ENCODE results near the gene TCAIM.

TCAIM gene, protein sequence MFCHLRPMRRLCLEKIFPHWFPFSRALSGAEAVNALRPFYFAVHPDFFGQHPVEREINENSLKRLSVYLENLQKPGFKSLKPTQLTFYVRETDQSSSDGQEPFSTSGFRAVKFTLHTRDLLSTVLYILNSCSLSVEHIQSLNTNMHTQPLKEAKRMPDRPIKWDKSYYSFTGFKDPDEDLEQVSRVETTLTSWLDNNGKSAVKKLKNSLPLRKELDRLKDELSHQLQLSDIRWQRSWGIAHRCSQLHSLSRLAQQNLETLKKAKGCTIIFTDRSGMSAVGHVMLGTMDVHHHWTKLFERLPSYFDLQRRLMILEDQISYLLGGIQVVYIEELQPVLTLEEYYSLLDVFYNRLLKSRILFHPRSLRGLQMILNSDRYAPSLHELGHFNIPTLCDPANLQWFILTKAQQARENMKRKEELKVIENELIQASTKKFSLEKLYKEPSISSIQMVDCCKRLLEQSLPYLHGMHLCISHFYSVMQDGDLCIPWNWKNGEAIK

DNA sequence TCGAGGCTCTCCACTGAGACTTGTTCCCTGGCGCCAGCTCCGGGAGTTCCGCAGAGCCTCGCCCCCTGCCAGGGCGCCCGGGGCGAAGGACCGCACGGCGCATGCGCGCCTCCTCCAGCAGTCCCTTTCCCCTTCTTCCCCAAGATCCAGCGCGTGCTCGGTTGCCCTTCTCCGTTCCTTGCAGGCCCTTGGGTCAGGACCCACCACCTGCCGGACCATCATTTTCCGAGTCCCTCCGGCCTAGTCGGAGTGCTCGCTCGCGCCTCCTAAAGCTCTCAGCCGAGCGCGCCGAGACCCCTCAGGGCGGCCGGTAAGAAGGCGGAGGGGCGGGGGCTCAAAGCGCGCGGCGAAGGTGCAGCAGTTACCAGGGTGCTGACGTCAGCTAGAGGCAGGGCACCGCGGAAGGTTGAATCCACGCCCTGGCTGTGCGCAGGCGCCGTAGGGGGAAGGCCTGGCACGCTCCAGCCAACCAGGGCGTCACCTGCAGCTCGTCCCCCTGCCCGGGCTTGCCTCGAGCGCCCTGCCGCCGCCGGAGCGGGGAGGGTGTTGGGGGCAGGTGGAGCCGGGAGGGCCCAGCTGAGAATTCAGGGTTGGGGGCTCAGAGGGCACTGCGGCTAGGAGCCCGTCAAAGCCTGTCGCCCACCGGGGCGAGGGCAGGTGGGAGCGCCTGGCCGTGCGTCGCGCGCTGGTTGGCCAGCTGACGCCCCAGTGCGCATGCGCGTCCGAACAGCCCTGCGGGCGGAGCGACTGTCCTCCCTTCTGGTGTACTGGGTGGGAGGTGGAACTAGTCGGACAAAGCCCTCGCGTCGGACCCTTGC lies at the start of gene TCAIM:
TSS of gene TCAIM (plus strand) at position 757 of the 818 bp plus-strand sequence. CDS start 16,017 bp downstream, outside the sequence.
- DNase-seq, result peak; percentile 95

DNA sequence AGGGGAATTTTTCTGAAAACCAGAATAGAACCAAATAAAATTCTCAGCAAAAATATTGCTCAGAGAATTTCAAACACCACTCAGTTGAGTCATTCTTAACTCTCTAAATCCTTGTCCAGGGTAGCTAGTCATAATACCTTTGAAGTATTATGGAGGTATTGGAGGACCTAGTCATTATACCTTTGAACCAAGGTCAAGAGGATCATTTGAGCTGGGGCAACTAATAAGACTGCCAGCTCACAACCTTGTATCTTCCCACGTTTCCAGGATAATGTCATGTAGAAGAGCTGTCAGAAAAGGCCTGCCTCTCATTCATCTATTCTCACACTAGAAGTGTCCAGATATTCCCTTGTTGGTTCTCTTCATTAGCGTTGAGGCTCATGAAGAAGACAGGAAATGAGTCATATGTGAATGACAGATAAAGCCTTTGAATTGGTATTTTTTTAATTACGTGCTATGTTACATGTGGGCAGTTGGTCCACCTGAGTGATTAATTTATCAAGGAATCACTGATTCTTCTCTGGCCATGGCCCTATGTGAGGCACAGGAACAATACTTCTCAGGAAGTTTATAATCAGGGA lies 48.6 kb upstream of the TCAIM start:
- no peak for DNase-seq

DNA sequence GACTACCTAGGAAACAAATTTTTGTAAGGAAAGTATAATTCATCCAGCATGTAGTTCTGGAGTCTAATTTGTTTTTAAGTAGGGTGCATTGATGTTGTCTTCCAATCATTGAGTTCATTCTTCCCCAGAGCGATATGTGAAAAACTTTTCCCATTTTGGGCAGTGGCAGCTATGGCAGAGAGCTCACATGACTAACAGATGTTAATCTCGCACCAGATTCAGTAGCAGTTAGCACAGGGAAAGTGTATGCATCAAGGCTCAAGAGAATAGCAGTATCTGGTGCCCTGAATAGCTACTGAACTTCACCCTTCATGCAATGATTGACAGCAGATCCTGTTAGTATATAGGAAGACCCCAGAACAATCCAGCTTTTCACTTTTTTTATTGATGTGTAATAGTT lies 46.3 kb upstream of the TCAIM start:
- no peak for DNase-seq

DNA sequence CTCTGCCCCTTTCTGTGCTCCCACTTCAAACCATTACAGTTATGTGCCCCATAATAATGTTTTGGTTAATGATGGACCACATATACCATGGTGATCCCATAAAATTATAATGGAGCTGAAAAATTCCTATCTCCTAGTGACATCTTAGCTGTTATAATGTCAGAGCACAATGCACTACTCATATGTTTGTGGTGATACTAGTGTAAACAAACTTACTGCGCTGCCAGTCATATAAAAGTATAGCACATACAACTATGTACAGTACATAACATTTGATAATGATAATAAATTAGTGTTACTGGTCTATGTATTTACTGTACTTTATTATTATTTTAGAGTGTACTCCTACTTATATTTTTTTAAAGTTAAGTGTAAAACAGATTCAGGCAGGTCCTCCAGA lies 45.6 kb upstream of the TCAIM start:
- no peak for DNase-seq

DNA sequence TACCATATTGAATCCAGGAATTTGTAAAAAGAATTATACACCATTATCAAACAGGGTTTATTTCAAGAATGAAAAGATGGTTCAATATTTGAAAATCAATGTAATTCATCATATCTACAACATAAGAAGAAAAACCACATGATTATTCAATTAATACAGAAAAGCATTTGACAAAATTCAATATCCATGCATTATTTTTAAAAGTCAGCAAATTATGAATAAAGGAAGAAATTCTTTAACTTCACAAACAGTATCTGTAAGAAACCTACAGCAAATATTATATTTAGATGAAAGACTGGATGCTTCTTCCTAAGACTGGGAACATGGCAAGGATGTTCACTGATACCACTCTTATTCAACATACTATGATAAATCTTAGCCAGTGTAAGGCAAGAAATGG lies 41.3 kb upstream of the TCAIM start:
- DNase-seq, result no peak

DNA sequence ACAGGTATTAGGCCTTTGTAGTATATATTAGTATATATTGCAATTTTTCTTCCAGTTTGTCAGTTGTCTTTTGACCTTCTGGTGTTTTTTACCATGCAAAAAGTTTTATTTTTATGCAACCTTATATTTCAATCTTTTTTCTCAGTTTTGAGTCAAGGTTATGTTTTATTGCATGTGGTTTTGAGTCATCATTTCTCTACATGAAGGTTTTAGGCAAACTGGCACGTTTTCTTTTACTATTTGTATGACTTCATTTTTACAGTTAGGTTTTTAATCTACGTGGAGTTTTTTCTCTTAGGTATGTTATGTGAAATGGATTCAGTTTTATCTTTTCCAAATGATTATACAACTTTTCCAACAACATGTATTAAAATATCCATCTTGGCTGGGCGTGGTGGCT lies 36.8 kb upstream of the TCAIM start:
- no peak for DNase-seq

DNA sequence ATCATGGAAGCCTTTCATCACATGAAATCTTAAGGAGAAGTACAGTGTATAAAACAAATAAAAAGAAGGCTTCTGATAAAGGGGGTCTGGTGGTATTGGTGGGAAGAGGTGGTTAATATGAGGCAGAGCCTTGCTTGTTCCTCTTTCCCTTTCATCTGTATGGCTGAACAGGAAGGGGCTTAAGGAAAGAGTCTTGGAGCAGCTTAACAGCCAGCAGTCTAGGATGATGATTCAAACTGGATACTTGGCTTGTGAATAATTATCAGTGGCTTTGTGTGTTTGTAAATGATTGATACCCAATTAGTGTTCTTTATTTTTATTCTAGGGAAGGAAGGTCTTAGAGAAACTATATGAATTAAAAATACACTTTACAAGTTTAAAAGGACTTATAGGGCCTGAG lies 29.1 kb upstream of the TCAIM start:
- no peak for DNase-seq

DNA sequence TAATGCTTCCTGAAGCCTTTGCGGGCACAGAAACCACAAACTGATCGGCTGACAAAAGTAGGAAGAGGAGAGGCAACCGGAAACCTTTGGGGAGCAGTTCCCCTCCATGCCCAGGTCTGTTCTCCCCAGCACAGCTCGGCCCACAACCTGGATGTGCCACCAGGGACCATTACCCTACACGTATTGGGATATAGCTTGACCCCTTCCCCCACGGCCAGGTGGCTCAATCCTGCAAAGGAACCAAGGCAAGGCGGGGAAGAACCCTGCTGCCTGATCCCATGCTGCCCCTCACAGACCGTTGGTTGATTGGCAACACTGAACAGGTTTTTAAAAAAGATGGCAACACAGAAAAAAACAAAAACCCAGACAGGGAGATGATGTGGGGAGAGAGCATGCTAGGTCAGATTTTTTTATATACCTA lies 19.7 kb upstream of the TCAIM start:
- peak; percentile 23 for DNase-seq

DNA sequence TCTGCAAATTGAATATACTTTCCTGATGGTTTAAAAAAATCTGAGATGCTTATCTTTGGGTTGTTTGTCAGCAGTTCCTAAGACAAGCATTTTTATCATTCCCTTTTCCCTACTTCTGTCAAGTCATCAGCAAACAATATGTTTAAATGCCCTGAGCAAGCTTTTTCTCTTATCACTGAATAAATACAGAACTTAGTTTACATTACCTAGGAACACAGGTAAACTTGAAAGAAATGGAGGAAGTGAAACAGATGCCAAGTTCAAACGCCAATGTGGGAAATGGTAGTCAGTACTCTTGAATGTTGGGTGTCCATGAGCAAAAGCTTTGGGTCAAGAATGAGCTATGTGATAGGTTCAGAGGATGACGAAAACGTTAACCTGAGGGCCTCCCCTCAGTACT lies 17.2 kb upstream of the TCAIM start:
- no peak for DNase-seq

DNA sequence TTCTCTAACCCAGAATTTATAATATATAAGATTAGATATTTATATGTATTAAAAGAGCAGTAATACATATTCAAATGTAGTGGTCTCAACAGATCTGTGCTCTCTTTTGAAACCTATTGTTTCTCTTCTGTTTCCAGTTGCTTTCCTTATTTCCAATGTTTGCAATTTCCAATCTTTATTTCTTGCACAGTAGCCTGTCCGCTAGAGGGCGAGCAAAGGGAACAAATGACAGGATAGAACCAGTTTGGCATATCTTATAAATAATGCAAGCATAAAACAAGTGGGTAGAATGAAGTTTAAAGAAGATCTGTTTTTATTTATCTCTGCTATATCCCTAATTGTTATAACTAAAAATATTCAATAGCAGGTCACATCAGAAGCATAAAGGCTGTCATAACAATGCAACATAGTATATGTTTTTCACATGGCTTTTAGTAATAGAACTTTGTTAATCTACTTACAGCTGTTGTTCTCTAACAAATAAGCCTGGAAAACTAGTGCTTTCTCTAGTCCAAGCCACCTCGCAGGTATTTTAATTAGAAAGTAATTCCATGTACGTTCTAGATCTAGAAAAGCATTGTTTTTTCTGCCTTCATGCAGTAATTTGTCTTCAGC lies 15.1 kb upstream of the TCAIM start:
- DNase-seq, result no peak

DNA sequence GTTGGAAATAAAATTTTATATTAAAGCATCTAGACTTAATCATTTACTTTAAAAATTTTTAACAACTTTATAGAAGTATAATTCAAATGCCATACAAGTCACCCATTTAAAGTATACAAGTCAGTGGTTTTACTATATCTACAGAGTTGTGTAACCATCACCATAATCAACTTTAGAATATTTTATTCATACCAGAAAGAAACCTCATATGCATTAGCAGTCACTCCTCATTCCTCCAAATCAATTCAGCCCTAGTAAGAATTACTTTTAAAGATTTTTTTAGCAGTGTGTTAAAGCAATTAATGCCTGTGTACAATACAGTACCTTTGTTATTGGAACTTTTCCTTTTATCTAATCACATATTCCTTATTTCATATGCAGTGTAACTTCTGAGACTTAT lies 14.0 kb upstream of the TCAIM start:
- no peak for DNase-seq

DNA sequence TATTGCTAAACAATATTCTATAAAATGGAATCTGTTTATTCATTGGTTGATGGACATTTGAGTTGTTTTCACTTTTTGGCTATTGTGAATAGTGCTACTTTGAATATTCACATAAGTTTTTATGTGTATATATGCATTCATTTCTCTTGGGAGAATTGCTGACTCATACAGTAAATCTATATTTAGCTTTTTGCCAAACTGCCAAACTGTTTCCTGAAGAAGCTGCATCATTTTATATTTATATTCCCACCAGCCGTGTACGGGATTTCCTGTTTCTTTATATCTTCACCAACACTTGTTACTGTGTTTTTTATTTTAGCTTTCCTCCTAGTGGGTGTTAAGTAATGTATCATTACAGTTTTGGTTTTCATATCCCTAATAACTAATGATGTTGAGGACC lies 12.5 kb upstream of the TCAIM start:
- DNase-seq, result no peak

DNA sequence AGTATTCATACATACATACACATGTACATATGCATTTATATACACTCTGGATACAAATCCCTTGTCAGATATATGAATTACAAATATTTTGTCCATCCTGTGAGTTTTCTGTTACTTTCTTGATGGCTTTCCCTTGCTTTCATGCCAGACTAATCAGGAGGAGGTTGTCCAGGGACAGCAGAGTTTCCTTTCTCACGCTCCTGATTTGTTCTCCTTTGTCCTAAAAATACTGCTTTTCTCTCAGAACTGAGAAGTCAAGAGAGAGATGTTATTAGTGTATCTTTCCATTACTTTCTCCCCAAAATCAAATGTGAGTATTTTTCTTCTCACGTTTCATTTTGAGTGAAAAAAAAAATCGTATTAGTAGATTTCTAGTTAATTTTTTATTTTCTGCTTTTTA lies 12.1 kb upstream of the TCAIM start:
- no peak for DNase-seq

DNA sequence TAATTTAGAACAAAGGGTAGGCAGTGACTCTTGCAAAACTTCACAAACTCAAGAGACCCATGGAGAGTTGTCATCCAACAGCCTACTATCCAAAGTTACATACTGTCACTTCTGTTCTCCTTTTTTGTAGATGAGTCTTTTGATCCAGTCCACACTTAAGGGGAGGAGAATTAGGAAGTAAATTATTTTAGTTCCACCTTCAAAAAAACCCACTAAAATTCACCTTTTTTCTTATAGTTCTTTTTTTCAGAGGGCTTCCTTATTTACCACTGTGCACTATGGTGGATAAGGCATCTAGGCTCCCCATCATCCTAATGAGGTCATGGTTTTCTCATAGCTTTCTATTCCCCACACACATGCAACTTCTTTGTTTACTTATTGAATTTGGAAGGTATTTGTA lies 8.6 kb upstream of the TCAIM start:
- DNase-seq, result no peak

DNA sequence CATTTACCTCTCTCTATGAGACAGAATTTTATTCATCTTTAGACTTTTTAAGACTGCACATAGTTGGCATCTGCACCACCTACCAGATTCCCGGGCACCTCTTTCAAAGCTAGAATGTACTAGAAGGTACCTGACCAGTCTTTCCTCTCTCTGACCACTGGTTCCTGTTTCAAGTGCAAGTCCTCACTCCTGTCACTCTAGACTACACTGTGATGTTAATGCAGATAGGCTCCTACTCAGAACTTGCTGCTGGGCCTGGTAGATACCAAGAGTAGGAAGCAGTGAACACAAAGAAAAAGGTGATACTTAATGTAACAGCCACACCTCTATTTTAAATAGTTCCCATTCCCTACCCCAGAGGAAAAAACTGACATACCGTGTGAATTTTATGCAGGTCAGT lies 8.1 kb upstream of the TCAIM start:
- no peak for DNase-seq

DNA sequence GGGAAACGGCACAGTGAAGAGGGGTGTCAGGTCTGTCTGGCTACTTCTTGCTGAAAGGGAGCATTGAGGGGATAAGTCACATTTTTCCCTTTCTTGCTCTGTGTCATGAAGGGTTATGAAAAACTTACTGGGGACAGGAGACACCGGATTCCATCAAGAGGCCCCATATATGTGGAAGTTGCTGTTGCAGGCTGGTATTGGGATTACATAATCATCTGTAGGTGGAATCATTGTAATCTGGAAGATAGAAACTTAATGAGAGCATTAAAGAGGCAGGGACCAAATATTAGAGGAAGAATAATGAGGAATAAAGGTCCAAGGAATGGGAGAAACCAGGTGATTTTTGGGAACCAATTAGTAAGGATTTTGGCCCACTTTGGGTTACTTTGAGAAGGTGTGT lies 4.2 kb upstream of the TCAIM start:
- DNase-seq, result no peak

DNA sequence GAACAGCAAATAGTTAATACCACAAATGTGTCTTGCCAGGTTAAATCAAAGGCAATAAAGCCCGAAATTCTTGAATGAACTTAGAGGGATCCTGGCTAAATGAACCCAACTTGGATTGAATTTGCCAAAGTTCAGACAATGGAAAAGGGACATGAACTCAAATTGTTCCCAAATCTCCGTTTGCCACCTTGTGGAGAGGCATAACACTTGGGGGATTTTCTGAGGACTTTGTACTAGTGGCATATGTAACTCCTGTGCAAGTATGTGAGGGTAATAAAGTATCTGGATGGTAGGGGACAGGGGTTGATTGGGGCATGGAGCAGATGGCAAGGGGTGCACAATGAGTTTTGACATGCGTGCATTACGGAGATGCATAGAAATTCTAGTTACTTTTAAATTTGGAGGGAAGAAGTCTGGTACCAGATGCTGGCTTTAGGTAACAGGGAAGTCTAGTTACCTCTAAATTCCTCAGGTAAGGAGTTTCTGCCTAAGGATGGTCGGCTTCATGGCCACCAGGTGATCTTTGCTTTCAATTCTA lies 1.2 kb upstream of the TCAIM start:
- no peak for DNase-seq

DNA sequence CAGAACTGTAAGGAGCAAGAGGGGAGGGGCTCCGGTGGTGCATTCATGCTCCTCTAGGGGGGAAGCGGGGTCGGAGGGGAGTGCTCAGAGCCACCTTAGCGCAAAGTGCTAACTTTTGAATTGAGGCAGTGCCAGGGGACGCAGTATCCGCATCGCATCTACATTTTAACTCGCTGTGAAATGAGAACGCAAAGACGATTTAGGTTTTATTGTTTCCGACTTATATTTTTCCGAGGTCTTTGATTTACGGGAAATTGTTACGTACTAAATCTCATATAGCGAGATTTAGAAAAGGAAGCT lies 212 bp downstream of the TCAIM start:
- DNase-seq, result no peak

DNA sequence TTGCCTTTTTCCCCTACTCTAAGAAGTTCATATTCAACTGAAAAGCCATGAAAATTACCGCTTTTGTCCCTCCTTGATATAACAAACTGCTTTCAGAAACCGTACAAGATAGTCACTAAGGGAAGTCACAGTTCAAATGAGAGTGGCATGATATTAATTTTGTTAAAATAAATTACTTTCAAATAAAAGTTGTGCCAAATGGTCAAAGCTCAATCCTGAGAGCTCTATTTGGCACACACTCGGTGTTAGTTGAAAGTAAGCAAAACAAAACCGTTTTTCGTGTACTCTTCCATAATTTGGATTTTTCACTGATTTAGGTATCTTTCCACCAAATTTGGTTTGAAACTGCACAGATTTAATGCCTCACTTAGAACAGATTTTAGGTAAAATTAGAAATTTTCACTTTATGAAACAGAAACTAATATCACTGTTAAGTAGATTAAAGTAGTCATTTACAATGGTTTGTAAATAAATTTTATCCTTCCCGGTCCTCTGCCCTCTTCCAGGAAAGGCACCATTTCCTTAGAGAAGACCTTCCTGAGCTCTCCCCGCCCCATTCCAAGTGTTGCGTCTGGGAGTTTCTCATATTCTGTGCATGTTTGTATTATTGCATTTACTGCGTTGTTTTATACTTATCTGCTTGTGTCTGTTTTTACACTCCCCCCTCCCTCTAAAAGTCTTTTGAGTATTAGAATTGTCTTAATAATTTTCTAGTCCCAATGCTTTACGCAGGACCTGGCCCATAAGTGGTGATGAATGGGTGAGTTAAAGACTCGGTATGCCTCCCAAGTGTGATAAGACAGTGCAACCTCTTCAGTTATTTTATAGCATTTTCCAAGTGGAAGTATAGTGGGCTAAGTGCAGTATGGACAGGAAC lies 853 bp downstream of the TCAIM start:
- DNase-seq, result no peak

DNA sequence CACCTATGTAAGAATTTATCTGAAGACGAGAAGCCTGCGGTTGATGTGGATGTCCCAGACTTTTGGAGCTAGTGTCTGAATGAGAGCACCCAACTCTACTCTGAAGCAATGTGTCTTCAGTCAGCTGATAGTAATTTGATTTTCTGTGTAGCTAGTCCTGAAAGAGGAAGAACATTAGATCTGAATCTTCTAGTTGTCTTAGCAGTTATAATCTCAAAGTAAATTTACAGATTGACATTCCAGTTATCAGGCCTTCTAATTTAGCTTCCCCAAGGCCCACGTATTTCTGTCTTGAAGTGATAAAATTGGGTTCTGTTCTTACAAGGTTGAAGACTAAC lies 1.5 kb downstream of the TCAIM start:
- no peak for DNase-seq

DNA sequence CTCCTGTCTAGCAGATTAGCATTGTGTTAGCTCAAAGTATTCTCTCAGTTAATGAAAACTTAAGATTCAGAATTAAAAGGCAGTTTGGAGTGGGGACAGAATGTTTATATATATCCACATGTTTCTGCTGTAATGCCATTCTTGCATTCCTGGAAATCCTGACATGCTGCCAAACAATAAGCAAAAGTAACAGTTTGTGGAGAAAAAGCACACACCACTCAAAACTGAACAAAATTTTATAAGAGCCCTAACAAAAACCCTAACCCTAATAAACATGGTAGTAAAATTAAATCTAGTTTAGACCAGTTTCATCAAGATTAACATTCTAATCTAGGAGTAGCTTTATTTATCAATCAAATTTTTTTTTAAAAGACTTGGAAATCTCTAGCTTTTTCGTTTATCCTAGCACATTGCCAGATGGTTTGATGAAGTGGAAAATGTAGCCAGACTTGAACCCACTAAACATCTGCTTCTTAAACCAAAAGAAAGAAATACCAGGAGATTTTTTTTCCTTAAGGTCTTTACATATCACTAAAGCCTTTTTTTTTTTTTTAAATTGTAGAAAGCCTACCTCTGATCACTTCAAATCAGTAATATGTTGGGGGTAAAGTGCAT lies 3.7 kb downstream of the TCAIM start:
- no peak for DNase-seq

DNA sequence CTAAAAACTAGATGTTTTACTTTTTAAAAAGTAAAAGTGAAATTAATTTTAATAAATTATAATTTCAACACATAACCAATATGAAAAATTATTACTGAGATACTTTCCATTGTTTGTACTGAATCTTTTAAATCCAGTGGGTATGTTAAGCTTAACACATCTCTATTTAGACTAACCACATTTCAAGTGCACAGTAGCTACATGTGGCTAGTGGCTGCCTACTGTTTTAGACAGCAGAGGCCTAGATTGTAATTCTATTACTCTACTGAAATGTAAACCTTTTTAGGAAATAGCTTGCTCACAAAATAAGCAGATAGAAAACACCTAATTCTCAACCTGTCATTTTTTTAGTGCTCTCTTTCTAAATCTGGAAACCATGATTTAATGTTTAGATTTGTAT lies 4.9 kb downstream of the TCAIM start:
- no peak for DNase-seq

Data from 8988T (cell line).